GM18508 (cell line): Measurements from ENCODE around the gene BRD7.

Experiments used
- ATAC-seq: cut with Tn5 transposase; IDR thresholded peaks from one replicate; pipeline ENCODE4 v1.9.1; 2021; ENCODE audit warnings: moderate number of reproducible peaks; ENCODE audit not compliant: insufficient read depth, unreplicated experiment

BRD7 gene

DNA sequence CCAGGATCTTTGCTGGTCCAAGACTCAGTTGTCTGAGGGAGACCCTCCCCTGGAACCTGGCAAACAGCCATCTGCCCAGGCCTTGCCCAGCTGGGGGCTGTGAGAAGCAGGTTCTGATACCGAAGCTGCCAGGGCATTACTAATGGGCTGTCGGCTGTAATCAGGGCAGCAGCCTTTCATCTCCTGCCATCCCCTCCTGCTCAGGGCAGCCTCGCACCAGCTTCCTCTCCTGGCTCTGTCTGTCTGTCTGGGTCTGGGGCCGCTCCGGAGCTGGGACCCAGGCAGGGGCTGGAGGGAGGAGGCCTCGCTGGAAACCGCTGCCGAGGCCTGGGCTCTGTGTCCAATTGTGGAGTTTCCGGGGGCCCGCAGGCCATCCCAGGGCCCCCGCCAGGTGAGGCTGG, 21.6 kb upstream of the BRD7 start:
- ATAC-seq = no peak

DNA sequence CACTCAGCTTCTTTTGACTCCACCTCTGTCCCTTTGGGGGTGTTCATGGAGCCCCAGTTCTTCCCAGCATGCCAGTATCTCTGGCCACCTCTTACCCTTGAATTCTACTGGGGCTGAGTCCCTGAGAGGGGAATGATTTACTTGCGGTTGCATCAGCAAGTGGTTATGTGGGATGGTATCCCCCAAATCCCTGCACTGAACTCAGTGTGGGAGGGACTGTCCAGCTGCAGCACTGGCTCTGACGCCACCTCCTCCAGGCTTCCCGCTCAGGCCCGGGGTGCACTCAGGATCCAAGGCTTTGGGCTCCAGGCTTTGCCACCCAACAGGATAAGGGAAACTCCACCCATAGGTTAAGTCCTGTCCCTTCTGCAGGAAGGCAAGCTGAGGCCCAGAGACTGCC, 21.1 kb upstream of the BRD7 start:
- no peak for ATAC-seq

DNA sequence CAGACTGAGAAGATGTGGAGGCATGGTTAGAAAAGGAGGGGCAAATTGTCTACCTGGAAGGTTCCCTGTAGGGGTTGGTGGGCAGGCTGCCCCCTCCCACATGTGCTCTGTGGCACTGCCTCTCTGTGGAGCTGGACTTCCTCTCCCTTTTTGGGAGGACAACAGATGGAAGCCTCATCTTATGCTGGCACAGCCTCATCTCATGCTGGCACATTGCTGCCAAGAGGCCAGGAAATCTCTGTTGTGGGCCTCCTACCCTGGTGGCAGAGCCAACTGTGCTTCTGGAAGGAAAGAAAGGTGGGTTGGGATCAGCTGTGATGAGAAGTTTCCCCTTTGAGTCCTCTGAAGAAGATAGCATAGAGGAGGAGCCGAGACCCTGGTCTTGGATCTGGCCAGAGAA, 19.7 kb upstream of the BRD7 start:
- ATAC-seq = no peak

DNA sequence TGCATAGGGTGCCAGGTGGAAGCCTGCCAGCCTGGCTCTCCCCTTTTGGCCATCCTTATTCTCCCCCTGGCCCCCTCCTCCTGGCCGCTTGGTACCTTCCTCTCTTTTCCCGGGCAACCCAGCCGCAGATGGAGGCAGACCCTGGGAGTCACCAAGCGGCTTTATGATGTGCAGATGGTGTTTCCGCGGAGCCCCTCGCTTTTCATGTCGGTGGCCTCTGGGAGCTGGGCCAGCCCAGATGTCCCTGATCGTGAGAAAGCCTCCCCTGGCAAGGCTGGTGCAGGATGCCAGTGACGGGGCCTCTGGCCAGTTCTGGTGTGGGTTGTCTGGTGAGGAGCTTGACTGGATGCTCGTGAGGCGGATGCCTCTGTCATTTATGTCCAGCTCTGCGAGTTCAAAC, 18.0 kb upstream of the BRD7 start:
- ATAC-seq = no peak

- ATAC-seq = no peak
These were observed 17.4 kb upstream of the BRD7 start for GRCh38 chr16:50386139-50386538.

DNA sequence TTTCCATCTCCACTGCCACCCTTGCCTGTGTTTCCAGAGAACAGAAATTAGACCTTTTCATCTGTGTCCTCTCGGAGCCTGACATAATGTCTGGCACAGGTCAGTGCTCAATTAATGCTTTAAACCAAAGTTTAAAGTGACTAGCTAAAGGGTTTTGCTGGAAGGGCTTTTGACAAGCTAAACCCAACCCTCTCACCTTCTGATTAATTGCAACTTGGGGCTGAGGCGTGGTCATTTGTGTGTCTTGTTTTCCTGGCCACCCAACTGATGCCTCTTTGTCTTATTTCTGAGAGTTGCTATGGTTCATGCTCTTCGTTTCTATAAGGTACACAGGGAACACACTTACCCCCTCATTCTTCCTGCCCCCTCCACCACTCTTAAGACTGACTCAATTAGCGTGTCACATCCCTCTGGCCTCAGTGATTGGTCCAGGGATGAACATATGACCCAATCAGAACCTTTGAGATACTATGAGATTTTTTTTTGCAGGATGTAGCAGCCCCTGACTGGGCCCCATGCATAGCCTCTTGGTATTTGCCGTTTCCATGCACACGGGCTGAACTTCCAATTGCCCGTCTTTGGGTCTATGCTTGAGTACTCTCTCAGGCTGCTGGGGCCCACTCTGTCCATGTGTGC, 15.8 kb upstream of the BRD7 start:
- no peak for ATAC-seq

DNA sequence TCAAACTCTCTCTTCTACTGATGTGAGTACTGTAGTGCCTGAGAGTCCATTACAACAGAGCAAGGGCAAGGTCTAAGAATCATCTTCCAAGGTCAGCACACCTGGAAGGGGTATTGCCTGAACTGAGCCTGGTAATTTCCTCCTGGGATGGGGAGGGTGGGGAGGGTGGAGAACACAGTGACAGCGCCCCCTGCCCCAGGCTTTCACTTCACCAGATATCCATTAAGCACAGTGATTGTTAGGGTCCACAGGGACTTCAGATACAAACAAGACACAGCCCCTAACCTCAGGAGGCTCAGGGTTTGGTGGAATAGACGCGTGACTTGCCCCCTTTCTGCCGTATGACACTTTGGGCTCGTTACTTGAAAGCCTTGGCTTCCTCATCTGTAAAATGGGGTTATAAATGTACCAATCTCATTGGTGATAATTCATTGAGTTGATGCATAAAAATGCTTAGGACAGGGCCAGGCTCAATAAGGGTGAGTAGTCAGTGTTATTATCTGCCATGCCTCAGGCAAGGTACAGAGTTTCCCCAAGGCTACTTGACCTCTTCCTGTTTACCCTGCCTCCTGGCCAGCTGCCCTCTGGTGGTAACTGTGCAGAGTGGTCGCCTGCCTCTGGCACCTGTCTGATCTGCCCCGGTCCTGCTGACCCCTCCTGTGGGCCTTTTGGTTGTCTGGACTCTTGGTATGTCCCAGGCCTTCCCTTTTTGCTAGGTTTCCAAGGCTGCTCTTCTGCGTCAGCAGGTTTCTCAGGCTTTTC, 13.1 kb upstream of the BRD7 start:
- ATAC-seq = no peak

DNA sequence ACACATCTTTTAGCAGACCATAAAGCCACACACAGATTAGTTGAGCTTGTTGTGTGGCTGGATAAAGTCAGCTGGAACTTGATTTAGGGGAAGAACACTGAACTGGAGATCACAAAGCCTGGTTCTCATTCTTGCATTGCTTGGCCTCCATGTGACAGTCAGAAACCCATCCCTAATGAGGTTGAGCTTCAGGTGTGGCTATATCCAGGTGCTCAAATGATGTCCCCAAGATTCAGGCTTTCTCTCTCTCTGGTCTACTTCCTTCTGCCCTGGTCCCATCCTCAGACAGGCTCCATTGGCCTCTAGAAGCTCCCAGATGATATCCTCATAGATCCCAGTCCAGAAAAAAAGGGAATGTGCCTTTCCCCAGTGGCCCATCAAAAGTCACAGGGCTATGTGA, 9.6 kb upstream of the BRD7 start:
- no peak for ATAC-seq

DNA sequence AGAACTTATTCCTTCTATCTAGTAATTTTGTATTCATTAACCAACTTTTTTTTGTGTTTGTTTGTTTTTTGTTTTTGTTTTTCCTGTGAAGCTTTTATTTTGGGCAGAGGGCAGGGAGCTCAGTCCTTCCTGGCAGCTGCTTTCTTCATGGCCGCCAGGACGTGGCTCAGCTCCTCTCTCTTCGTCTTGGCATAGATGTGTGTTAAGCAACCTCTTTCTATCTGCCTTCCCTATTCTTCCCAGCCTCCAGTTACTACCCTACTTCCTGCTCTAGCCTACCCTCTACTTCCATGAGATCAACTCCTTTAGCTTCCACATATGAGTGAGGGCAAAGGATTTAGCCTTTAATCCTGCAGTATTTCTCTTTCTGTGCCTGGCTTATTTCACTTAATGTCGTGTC, 8.2 kb upstream of the BRD7 start:
- ATAC-seq = no peak

DNA sequence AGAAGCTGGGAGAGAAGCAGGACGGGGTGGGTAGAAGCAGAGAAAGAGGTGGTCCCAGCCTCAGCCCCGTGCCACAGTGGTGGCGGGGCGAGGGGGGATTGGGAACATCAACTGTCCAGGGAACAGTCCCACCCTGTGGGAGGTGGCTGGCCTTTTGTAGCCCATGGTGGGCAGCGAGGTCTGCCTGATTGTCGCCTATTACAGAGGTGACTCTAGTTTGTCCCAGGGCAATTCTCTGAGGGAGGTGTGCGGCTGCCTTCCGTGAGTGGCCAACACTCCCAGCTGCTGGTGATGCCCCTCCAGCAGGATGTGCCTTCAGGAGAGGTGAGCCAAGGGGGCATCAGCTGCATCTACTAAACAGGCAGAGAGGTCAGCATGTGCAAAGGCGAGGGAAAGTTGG, 5.0 kb upstream of the BRD7 start:
- ATAC-seq = no peak

GRCh38 chr16:50373345-50373701, 4.5 kb upstream of the BRD7 start:
- no peak for ATAC-seq

DNA sequence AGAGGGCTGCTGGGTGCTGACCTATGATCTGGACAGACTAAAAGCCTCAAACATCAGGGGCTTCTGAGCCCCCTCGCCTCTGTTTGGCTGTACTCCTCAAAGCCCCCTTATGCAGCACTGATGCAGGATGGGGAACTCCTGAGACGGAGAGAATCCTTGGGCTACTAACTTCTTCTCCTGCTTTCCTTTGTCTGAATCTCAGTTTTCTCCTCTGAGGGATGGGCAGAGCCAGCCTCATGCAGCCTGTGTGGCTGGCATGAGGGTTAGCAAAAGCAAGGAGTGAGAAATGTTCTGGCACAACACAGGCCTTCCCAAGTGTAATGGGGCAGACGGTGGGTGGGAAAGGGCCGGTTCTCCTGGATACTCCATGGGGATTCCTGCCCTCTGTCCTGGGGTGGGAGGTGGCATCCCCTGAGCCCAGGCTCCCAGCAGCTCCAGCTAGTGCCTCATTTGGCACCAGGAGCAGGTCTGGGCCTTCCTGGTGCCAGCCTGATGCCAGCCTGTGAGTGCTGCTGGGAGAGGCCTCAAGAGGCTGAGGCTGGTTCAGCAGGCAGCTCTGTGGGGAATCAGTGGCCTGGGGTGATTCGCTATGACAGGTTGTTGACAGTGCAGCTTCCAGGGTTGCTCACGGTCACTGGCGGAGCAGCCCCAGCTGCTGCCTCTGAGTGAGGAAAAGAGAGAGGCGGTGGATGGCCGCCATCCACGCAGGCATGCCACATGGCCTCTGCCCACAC, 4.0 kb upstream of the BRD7 start:
- no peak for ATAC-seq

GRCh38 chr16:50371936-50372595, 3.3 kb upstream of the BRD7 start:
- no peak for ATAC-seq

DNA sequence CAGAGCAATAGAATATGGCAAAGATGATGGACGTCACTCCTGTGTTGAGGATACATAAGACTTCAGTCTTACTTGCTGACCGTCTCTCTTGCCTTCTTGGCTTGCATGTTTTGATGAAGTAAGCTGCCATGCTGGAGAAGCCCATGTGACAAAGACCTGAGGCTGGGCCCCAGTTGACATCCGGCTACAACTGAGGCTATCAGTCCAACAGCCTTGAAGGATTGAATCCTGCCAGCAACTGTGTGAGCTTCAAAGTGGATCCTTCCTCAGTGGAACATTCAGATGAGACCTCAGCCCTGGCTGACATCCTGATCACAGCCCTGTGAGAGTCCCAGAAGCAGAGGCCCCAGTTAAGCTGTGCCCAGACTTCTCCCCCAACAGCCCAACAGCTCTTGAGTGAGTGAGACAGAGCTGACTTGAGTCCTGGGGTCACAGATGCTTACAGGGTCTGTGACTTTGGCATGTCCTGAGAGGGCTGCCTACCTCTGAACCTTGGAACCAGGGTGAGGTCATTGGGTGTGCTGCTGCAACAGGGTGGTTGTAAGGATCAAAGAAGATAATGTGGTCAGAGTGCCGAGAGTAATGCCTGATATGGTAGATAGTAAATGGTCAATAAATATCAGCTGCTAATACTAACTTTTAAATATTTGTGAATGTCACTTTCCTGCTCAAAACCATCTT, 2.4 kb upstream of the BRD7 start:
- no peak for ATAC-seq

- no peak for ATAC-seq
These were observed 481 bp upstream of the BRD7 start for GRCh38 chr16:50369133-50369804.

GRCh38 chr16:50367777-50368409, 895 bp downstream of the BRD7 start:
- no peak for ATAC-seq

GRCh38 chr16:50365791-50366575, 2.8 kb downstream of the BRD7 start:
- no peak for ATAC-seq

GRCh38 chr16:50363656-50364055, 5.1 kb downstream of the BRD7 start:
- ATAC-seq = no peak

DNA sequence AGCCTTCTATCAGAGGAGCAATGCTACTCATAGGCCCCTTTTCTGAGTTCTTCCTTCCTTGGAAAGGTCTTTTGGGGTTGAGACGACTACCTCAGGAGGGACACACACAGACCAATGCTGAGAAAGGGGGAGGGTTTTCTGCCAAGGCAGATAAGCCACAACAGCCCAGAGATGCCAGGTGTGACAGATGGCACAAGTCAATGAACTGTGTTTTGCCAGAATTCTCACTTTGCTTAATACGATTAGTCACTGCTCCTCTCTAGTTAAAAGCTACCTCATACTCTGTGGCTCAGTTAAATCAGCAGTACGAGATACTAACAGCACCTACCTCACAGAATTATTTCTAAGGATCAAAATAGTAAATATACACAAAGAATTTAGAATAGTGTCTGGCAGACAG, 8.0 kb downstream of the BRD7 start:
- no peak for ATAC-seq
